H9 (cell line): ENCODE results near the gene FLT3LG. TPM values are rescaled to one million over a fixed set of nuclear protein-coding genes. Genes with fewer than 3 reads are reported as not detected.

Source experiments
- DNase-seq: peaks from one replicate; pipeline ENCODE4 v3.0.0-alpha.2; 2017
- H2AFZ ChIP-seq: one replicate; pipeline ENCODE4 v1.6.1; 2013; ENCODE audit warnings: mild to moderate bottlenecking, low read length, control low read depth, moderate library complexity
- H2AK5ac ChIP-seq: 2 replicates; pipeline ENCODE4 v1.6.1; 2013; ENCODE audit warnings: low read length, control low read depth, mixed read lengths; ENCODE audit not compliant: insufficient read length
- H2BK120ac ChIP-seq: one replicate; pipeline ENCODE4 v1.6.1; 2013; ENCODE audit warnings: low read depth, mild to moderate bottlenecking, low read length, control low read depth, inconsistent platforms; ENCODE audit not compliant: poor library complexity, severe bottlenecking
- H2BK12ac ChIP-seq: 2 replicates; pipeline ENCODE4 v1.6.1; 2013; ENCODE audit warnings: low read length, control low read depth, mixed read lengths, low read depth; ENCODE audit not compliant: insufficient read length
- H2BK15ac ChIP-seq: 2 replicates; pipeline ENCODE4 v1.6.1; 2013; ENCODE audit warnings: low read depth, low read length, control low read depth
- H2BK20ac ChIP-seq: one replicate; pipeline ENCODE4 v1.6.1; 2013; ENCODE audit warnings: low read depth, mild to moderate bottlenecking, low read length, control low read depth, inconsistent platforms; ENCODE audit not compliant: poor library complexity, severe bottlenecking
- H2BK5ac ChIP-seq: 2 replicates; pipeline ENCODE4 v1.6.1; 2013; ENCODE audit warnings: low read length, control low read depth, mixed read lengths; ENCODE audit not compliant: insufficient read length
- H3K14ac ChIP-seq: 2 replicates; pipeline ENCODE4 v1.6.1; 2013; ENCODE audit warnings: low read length, control low read depth; ENCODE audit not compliant: insufficient read depth
- H3K18ac ChIP-seq: 2 replicates; pipeline ENCODE4 v1.6.1; 2013; ENCODE audit warnings: low read depth, mild to moderate bottlenecking, mixed read lengths, low read length, control low read depth; ENCODE audit not compliant: insufficient read length
- H3K23ac ChIP-seq: 2 replicates; pipeline ENCODE4 v1.6.1; 2013; ENCODE audit warnings: low read length, control low read depth, mixed read lengths, low read depth; ENCODE audit not compliant: insufficient read length
- H3K23me2 ChIP-seq: 2 replicates; pipeline ENCODE4 v1.6.1; 2013; ENCODE audit warnings: low read depth, mild to moderate bottlenecking, mixed read lengths, low read length, control low read depth; ENCODE audit not compliant: insufficient read length, poor library complexity, severe bottlenecking
- H3K27ac ChIP-seq: 2 replicates; pipeline ENCODE4 v1.5.1; 2013; ENCODE audit warnings: low read length, control low read depth, mixed read lengths, low read depth; ENCODE audit not compliant: insufficient read length
- H3K27me3 ChIP-seq: 2 replicates; pipeline ENCODE4 v1.6.1; 2013; ENCODE audit warnings: low read length, control low read depth, inconsistent platforms; ENCODE audit not compliant: insufficient read depth
- H3K4ac ChIP-seq: 2 replicates; pipeline ENCODE4 v1.6.1; 2013; ENCODE audit warnings: low read depth, mild to moderate bottlenecking, control low read depth, inconsistent platforms, low read length, moderate library complexity
- H3K4me1 ChIP-seq: 2 replicates; pipeline ENCODE4 v1.6.1; 2013; ENCODE audit warnings: low read length, control low read depth, inconsistent platforms; ENCODE audit not compliant: insufficient read depth
- H3K4me2 ChIP-seq: 2 replicates; pipeline ENCODE4 v1.6.1; 2013; ENCODE audit warnings: low read length, control low read depth, mixed read lengths; ENCODE audit not compliant: insufficient read length, insufficient read depth
- H3K56ac ChIP-seq: 2 replicates; pipeline ENCODE4 v1.6.1; 2013; ENCODE audit warnings: low read depth, mild to moderate bottlenecking, mixed read lengths, low read length, control low read depth; ENCODE audit not compliant: insufficient read length
- H3K79me1 ChIP-seq: 2 replicates; pipeline ENCODE4 v1.6.1; 2013; ENCODE audit warnings: low read depth, mild to moderate bottlenecking, moderate library complexity, low read length, control low read depth, inconsistent platforms; ENCODE audit not compliant: insufficient read depth, poor library complexity, severe bottlenecking
- H3K79me2 ChIP-seq: 2 replicates; pipeline ENCODE4 v1.6.1; 2013; ENCODE audit warnings: low read length, control low read depth, inconsistent platforms; ENCODE audit not compliant: insufficient read depth
- H3K9ac ChIP-seq: 2 replicates; pipeline ENCODE4 v1.6.1; 2013; ENCODE audit warnings: low read length, control low read depth, mixed read lengths; ENCODE audit not compliant: insufficient read length; ENCODE audit errors: extremely low read depth
- H3K9me3 ChIP-seq: one replicate; pipeline ENCODE4 v1.6.1; 2013; ENCODE audit warnings: low read depth, low read length, inconsistent platforms; ENCODE audit not compliant: control insufficient read depth
- H3T11ph ChIP-seq: one replicate; pipeline ENCODE4 v1.6.1; 2013; ENCODE audit warnings: mild to moderate bottlenecking, low read length, control low read depth, inconsistent platforms
- H4K20me1 ChIP-seq: one replicate; pipeline ENCODE4 v1.6.1; 2013; ENCODE audit not compliant: control insufficient read depth, insufficient read length, insufficient read depth
- H4K5ac ChIP-seq: 2 replicates; pipeline ENCODE4 v1.6.1; 2013; ENCODE audit warnings: low read depth, mild to moderate bottlenecking, mixed read lengths, low read length, control low read depth; ENCODE audit not compliant: insufficient read length
- H4K8ac ChIP-seq: replicated peaks from 2 replicates; pipeline ENCODE4 v1.6.1; 2013; ENCODE audit warnings: low read length, control low read depth, mixed read lengths, low read depth; ENCODE audit not compliant: insufficient read length
- H4K91ac ChIP-seq: 2 replicates; pipeline ENCODE4 v1.6.1; 2013; ENCODE audit warnings: low read depth, mild to moderate bottlenecking, moderate library complexity, mixed read lengths, low read length, control low read depth; ENCODE audit not compliant: insufficient read length
- H3K27ac Mint-ChIP-seq, 3 experiments: 2 replicates in 2 of 3; 3 replicates in 1 of 3; pipeline ENCODE4 v1.8.0; 2020 to 2021; ENCODE audit warnings: mixed read lengths in 3 of 3, mild to moderate bottlenecking in 1 of 3, moderate library complexity in 1 of 3
- H3K27me3 Mint-ChIP-seq: 2 replicates; pipeline ENCODE4 v1.8.0; 2021; ENCODE audit warnings: low read depth, mild to moderate bottlenecking, moderate library complexity, mixed read lengths
- H3K36me3 Mint-ChIP-seq, 3 experiments: 2 replicates in 2 of 3; 3 replicates in 1 of 3; pipeline ENCODE4 v1.8.0; 2020 to 2021; ENCODE audit warnings: low read depth in 3 of 3, mixed read lengths in 3 of 3; ENCODE audit not compliant: insufficient read depth in 1 of 3
- H3K4me1 Mint-ChIP-seq, 2 experiments: 2 replicates each; pipeline ENCODE4 v1.8.0; 2020; ENCODE audit warnings: mixed read lengths in 2 of 2
- H3K4me3 Mint-ChIP-seq, 2 experiments: 2 replicates in 1 of 2; 3 replicates in 1 of 2; pipeline ENCODE4 v1.8.0; 2020 to 2021; ENCODE audit warnings: mild to moderate bottlenecking in 2 of 2, mixed read lengths in 2 of 2, moderate library complexity in 1 of 2
- H3K9me3 Mint-ChIP-seq, 2 experiments: 2 replicates in 1 of 2; 3 replicates in 1 of 2; pipeline ENCODE4 v1.8.0; 2020; ENCODE audit warnings: mild to moderate bottlenecking in 2 of 2, mixed read lengths in 2 of 2, moderate library complexity in 1 of 2
- WGBS: extraction: QIAGEN DNeasy Blood & Tissue Kit; methylation state at CpG from one replicate; pipeline ENCODE4 v1.1.7; 2013; ENCODE audit warnings: missing lambda C conversion rate, low lambda C conversion rate, mixed read lengths; ENCODE audit not compliant: insufficient read length; ENCODE audit errors: extremely low coverage; 5-methylcytosine and 5-hydroxymethylcytosine counted together
- total RNA-seq: library from RNA; stranded (reverse); gene quantifications from 2 replicates; pipeline ENCODE4 v1.2.1, GENCODE V29; 2021
- TF ChIP-seq, protein P1 (sequence below): fragments of 200-600 bp; sonication (generic); conservative IDR thresholded peaks from 3 replicates; pipeline ENCODE4 v1.8.0; 2021; ENCODE audit warnings: antibody characterized with exemption, mild to moderate bottlenecking

FLT3LG gene
- total RNA-seq, 1 experiment from 2014 or later = 2.1 TPM

DNA sequence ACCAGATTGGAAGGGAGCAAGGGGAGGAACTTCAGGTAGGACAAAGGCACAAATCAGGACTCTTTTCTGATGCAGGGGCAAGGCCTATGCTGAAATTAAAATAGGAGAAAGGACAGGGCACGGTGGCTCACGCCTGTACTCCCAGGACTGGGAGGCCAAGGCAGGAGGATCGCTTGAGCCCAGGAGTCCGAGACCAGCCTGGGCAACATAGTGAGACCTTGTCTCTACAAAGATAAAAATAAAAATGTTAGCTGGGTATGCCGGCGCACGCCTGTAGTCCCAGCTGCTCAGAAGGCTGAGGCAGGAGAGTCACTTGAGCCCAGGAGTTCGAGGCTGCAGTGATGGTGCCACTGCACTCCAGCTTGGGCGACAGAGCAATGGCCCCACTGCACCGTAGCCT, 38.3 kb upstream of the FLT3LG start:
- Histone ChIP-seq H2AK5ac (no peak overlapping the region), H2AFZ (no peak overlapping the region), H3K79me1 (no peaks in the 10 kb centered on the region), H3T11ph (no peak overlapping the region), H3K4ac (no peak overlapping the region), H3K56ac (no peak overlapping the region), H3K4me2 (peak overlapping the region; percentile 21), H2BK20ac (no peak overlapping the region), H4K5ac (no peak overlapping the region), H3K14ac (no peak overlapping the region), H4K91ac (no peak overlapping the region), H3K27ac (no peak overlapping the region), H3K23me2 (peaks cover 6% of the 10 kb centered on the region), H3K9me3 (no peaks in the 10 kb centered on the region), H2BK15ac (no peak overlapping the region), H3K9ac (no peak overlapping the region), H3K79me2 (no peaks in the 10 kb centered on the region), H3K4me1 (no peaks in the 10 kb centered on the region), H3K18ac (no peak overlapping the region), H3K23ac (no peak overlapping the region), H4K20me1 (no peaks in the 10 kb centered on the region), H2BK5ac (no peak overlapping the region), H2BK120ac (no peak overlapping the region), H4K8ac (no peak overlapping the region), H3K27me3 (peaks cover 34% of the 10 kb centered on the region; the same call in 1 of the 2 replicates), H2BK12ac (no peak overlapping the region)
- no CpG with 5 or more reads among the region's 10 CpGs for WGBS
- peaks cover 22 to 66% of the 10 kb centered on the region in 2 experiments for H3K4me1 Mint-ChIP-seq
- peak overlapping the region in 2 of 3 experiments; percentile 22 to 88; a peak in 3 of 7 replicates for H3K27ac Mint-ChIP-seq
- peaks cover 4 to 8% of the 10 kb centered on the region in 2 experiments; a peak in 3 of 5 replicates for H3K9me3 Mint-ChIP-seq
- peaks cover 88% of the 10 kb centered on the region for H3K27me3 Mint-ChIP-seq
- H3K36me3 Mint-ChIP-seq = peaks cover 3 to 13% (median 5%) of the 10 kb centered on the region in 3 experiments
- H3K4me3 Mint-ChIP-seq = peak overlapping the region in 1 of 2 experiments; percentile 76; a peak in 3 of 5 replicates
- DNase-seq = no peak
- TF ChIP-seq, protein P1, sequence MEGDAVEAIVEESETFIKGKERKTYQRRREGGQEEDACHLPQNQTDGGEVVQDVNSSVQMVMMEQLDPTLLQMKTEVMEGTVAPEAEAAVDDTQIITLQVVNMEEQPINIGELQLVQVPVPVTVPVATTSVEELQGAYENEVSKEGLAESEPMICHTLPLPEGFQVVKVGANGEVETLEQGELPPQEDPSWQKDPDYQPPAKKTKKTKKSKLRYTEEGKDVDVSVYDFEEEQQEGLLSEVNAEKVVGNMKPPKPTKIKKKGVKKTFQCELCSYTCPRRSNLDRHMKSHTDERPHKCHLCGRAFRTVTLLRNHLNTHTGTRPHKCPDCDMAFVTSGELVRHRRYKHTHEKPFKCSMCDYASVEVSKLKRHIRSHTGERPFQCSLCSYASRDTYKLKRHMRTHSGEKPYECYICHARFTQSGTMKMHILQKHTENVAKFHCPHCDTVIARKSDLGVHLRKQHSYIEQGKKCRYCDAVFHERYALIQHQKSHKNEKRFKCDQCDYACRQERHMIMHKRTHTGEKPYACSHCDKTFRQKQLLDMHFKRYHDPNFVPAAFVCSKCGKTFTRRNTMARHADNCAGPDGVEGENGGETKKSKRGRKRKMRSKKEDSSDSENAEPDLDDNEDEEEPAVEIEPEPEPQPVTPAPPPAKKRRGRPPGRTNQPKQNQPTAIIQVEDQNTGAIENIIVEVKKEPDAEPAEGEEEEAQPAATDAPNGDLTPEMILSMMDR = no peak
